ENCODE results near the gene LNPK. TPM values are rescaled to one million over a fixed set of nuclear protein-coding genes. Genes with fewer than 3 reads are reported as not detected.
"Not testable (repeated sequence)": the region's sequence is repeated elsewhere in the genome, so short reads cannot be mapped to it uniquely, and the experiment has no call there.

LNPK gene
- total and polyA plus RNA-seq, 2 donors (not counting 1 experiment from before 2014, with no cell fraction given): 38.1 to 38.4 TPM

GRCh38 chr2:175913267-175913666, 88.8 kb downstream of the LNPK start:
- not testable (repeated sequence) for H3K36me3 ChIP-seq (ENCODE audit: control insufficient read depth, insufficient read depth, low read length); H4K20me1 ChIP-seq (ENCODE audit: control insufficient read depth, extremely low read depth, insufficient read depth, low read length); H3K4me2 ChIP-seq (ENCODE audit: extremely low read depth, insufficient read depth, low read length); H3K79me2 ChIP-seq (ENCODE audit: control insufficient read depth, insufficient read depth, low read length); H3K27me3 ChIP-seq (ENCODE audit: control insufficient read depth, insufficient read depth, low read length); H3K27ac ChIP-seq (ENCODE audit: insufficient read depth, low read length); H2AFZ ChIP-seq (ENCODE audit: low read length); H3K4me1 ChIP-seq (ENCODE audit: control insufficient read depth, extremely low read depth, insufficient read depth, low read length); DNase-seq (ENCODE audit: low read depth in 2 of 2); H3K9me3 ChIP-seq (ENCODE audit: control insufficient read depth, insufficient read depth, low read depth, low read length); H3K4me3 ChIP-seq (replicated peaks in 1 of 4; ENCODE audit: control extremely low read depth in 1 of 4, insufficient read depth in 1 of 4, low read depth in 3 of 4, low read length in 4 of 4); H3K9ac ChIP-seq (ENCODE audit: insufficient read depth, low read length)

- Histone ChIP-seq H2AFZ (ENCODE audit: low read length) (no peak overlapping the region), H4K20me1 (ENCODE audit: control insufficient read depth, extremely low read depth, insufficient read depth, low read length) (no peaks in the 10 kb centered on the region), H3K9me3 (ENCODE audit: control insufficient read depth, insufficient read depth, low read depth, low read length) (no peaks in the 10 kb centered on the region), H3K27ac (ENCODE audit: insufficient read depth, low read length) (no peak overlapping the region), H3K36me3 (ENCODE audit: control insufficient read depth, insufficient read depth, low read length) (no peaks in the 10 kb centered on the region), H3K4me3 (replicated peaks in 1 of 4; ENCODE audit: control extremely low read depth in 1 of 4, insufficient read depth in 1 of 4, low read depth in 3 of 4, low read length in 4 of 4) (no peak overlapping the region), H3K4me2 (ENCODE audit: extremely low read depth, insufficient read depth, low read length) (no peak overlapping the region), H3K4me1 (ENCODE audit: control insufficient read depth, extremely low read depth, insufficient read depth, low read length) (no peaks in the 10 kb centered on the region), H3K27me3 (ENCODE audit: control insufficient read depth, insufficient read depth, low read length) (no peaks in the 10 kb centered on the region), H3K9ac (ENCODE audit: insufficient read depth, low read length) (no peak overlapping the region), H3K79me2 (ENCODE audit: control insufficient read depth, insufficient read depth, low read length) (no peaks in the 10 kb centered on the region)
- no peak for TF ChIP-seq CTCF (conservative IDR thresholded peaks at IDR 0.05 in 1 of 2, IDR thresholded peaks at IDR 0.05 in 1 of 2; ENCODE audit: low read depth in 1 of 2, low read length in 2 of 2)
- TF ChIP-seq EZH2 (IDR thresholded peaks at IDR 0.05; ENCODE audit: low read length, missing control alignments): no peak
- DNase-seq (ENCODE audit: low read depth in 2 of 2): no peak
Measured at GRCh38 chr2:175904035-175904434, 98.0 kb downstream of the LNPK start.

GRCh38 chr2:175903384-175903936, 98.6 kb downstream of the LNPK start:
- H3K9ac ChIP-seq (ENCODE audit: insufficient read depth, low read length): no peak overlapping the region
- no peak overlapping the region for H3K4me2 ChIP-seq (ENCODE audit: extremely low read depth, insufficient read depth, low read length)
- TF ChIP-seq CTCF (conservative IDR thresholded peaks at IDR 0.05 in 1 of 2, IDR thresholded peaks at IDR 0.05 in 1 of 2; ENCODE audit: low read depth in 1 of 2, low read length in 2 of 2) (no peak), EZH2 (IDR thresholded peaks at IDR 0.05; ENCODE audit: low read length, missing control alignments) (no peak)
- no peak for DNase-seq (ENCODE audit: low read depth in 2 of 2)
- H4K20me1 ChIP-seq (ENCODE audit: control insufficient read depth, extremely low read depth, insufficient read depth, low read length): no peaks in the 10 kb centered on the region
- no peak overlapping the region for H3K27ac ChIP-seq (ENCODE audit: insufficient read depth, low read length)
- H2AFZ ChIP-seq (ENCODE audit: low read length): no peak overlapping the region
- H3K79me2 ChIP-seq (ENCODE audit: control insufficient read depth, insufficient read depth, low read length): no peaks in the 10 kb centered on the region
- H3K27me3 ChIP-seq (ENCODE audit: control insufficient read depth, insufficient read depth, low read length): no peaks in the 10 kb centered on the region
- no peaks in the 10 kb centered on the region for H3K36me3 ChIP-seq (ENCODE audit: control insufficient read depth, insufficient read depth, low read length)
- H3K4me1 ChIP-seq (ENCODE audit: control insufficient read depth, extremely low read depth, insufficient read depth, low read length): no peaks in the 10 kb centered on the region
- H3K4me3 ChIP-seq (replicated peaks in 1 of 4; ENCODE audit: control extremely low read depth in 1 of 4, insufficient read depth in 1 of 4, low read depth in 3 of 4, low read length in 4 of 4): no peak overlapping the region
- H3K9me3 ChIP-seq (ENCODE audit: control insufficient read depth, insufficient read depth, low read depth, low read length): no peaks in the 10 kb centered on the region

- H3K4me3 ChIP-seq (replicated peaks in 1 of 4; ENCODE audit: control extremely low read depth in 1 of 4, insufficient read depth in 1 of 4, low read depth in 3 of 4, low read length in 4 of 4); H3K79me2 ChIP-seq (ENCODE audit: control insufficient read depth, insufficient read depth, low read length); DNase-seq (ENCODE audit: low read depth in 2 of 2); H3K27ac ChIP-seq (ENCODE audit: insufficient read depth, low read length); H3K27me3 ChIP-seq (ENCODE audit: control insufficient read depth, insufficient read depth, low read length); H2AFZ ChIP-seq (ENCODE audit: low read length); H3K9me3 ChIP-seq (ENCODE audit: control insufficient read depth, insufficient read depth, low read depth, low read length); H3K36me3 ChIP-seq (ENCODE audit: control insufficient read depth, insufficient read depth, low read length); H3K4me1 ChIP-seq (ENCODE audit: control insufficient read depth, extremely low read depth, insufficient read depth, low read length); H3K4me2 ChIP-seq (ENCODE audit: extremely low read depth, insufficient read depth, low read length); H3K9ac ChIP-seq (ENCODE audit: insufficient read depth, low read length); H4K20me1 ChIP-seq (ENCODE audit: control insufficient read depth, extremely low read depth, insufficient read depth, low read length): not testable (repeated sequence)
Measured at GRCh38 chr2:175895957-175896356, 106.1 kb downstream of the LNPK start.
